OCI-LY7 (cell line): ENCODE results near the gene WDR19. TPM values are rescaled to one million over a fixed set of nuclear protein-coding genes. Genes with fewer than 3 reads are reported as not detected.
"Not testable (repeated sequence)": the region's sequence is repeated elsewhere in the genome, so short reads cannot be mapped to it uniquely, and the experiment has no call there.

Experiments
- BruUV-seq: library from RNA; stranded (reverse); fragments of 400-500 nt; replicated peaks from 2 replicates; lab custom pipeline; 2021; lab: Mats Ljungman, UMichigan
- CTCF ChIA-PET: fragments of 300-600 bp; sonication (Branson Sonifier 250); formaldehyde crosslinking; loops from one replicate; lab custom pipeline; 2022; ENCODE audit warnings: antibody characterized with exemption; ENCODE audit not compliant: unreplicated experiment; lab: Charles Lee
- POLR2A ChIA-PET: fragments of 300-600 bp; sonication (Branson Sonifier 250); formaldehyde crosslinking; loops from one replicate; lab custom pipeline; 2022; ENCODE audit warnings: antibody characterized with exemption; lab: Charles Lee
- DNase-seq: peaks from one replicate; pipeline ENCODE4 v3.0.0-alpha.2; 2015; ENCODE audit warnings: low spot score
- H2AFZ ChIP-seq: fragments of 200-600 bp; sonication (generic), shearing (Covaris generic); 2 replicates; pipeline ENCODE4 v1.6.1; 2014; ENCODE audit warnings: mild to moderate bottlenecking, antibody characterized with exemption, low read length, moderate library complexity
- H3K27ac ChIP-seq: fragments of 200-600 bp; sonication (generic); 2 replicates; pipeline ENCODE4 v1.5.1; 2014; ENCODE audit warnings: mixed run types, low read depth, mild to moderate bottlenecking, moderate library complexity, low read length, inconsistent platforms; ENCODE audit not compliant: poor library complexity, severe bottlenecking
- H3K36me3 ChIP-seq: fragments of 200-600 bp; sonication (generic); 2 replicates; pipeline ENCODE4 v1.6.1; 2014; ENCODE audit warnings: mild to moderate bottlenecking, antibody characterized with exemption, low read length, moderate library complexity, mixed read lengths; ENCODE audit not compliant: insufficient read depth
- H3K4me1 ChIP-seq: fragments of 200-600 bp; sonication (generic); 2 replicates; pipeline ENCODE4 v1.5.1; 2014; ENCODE audit warnings: mild to moderate bottlenecking, low read length; ENCODE audit not compliant: insufficient read depth, poor library complexity, severe bottlenecking
- H3K4me2 ChIP-seq: fragments of 200-600 bp; sonication (generic); 2 replicates; pipeline ENCODE4 v1.6.1; 2014; ENCODE audit warnings: mild to moderate bottlenecking, low read length
- H3K4me3 ChIP-seq: fragments of 200-600 bp; sonication (generic); 2 replicates; pipeline ENCODE4 v1.5.1; 2014; ENCODE audit warnings: mild to moderate bottlenecking, low read depth, low read length; ENCODE audit not compliant: poor library complexity, severe bottlenecking
- H3K79me2 ChIP-seq: fragments of 200-600 bp; sonication (generic); 2 replicates; pipeline ENCODE4 v1.6.1; 2016; ENCODE audit warnings: low read depth, mild to moderate bottlenecking, low read length, moderate library complexity, mixed read lengths; ENCODE audit not compliant: insufficient read depth
- H3K9me2 ChIP-seq: fragments of 200-600 bp; sonication (generic); 2 replicates; pipeline ENCODE4 v1.6.1; 2016; ENCODE audit warnings: mild to moderate bottlenecking, low read length, mixed read lengths; ENCODE audit not compliant: insufficient read depth
- H3K9me3 ChIP-seq: fragments of 200-600 bp; sonication (generic); 2 replicates; pipeline ENCODE4 v1.6.1; 2014; ENCODE audit warnings: mild to moderate bottlenecking, mixed run types, low read length, mixed read lengths
- H4K20me1 ChIP-seq: fragments of 200-600 bp; sonication (generic); 2 replicates; pipeline ENCODE4 v1.6.1; 2014; ENCODE audit warnings: mild to moderate bottlenecking, antibody characterized with exemption, low read length, moderate library complexity, mixed read lengths; ENCODE audit not compliant: insufficient read depth
- CTCF ChIP-seq: fragments of 200-600 bp; sonication (generic); conservative IDR thresholded peaks from 2 replicates; pipeline ENCODE4 v1.5.1; 2014; ENCODE audit warnings: mild to moderate bottlenecking, antibody characterized with exemption, low read length, moderate library complexity, mixed read lengths
- EZH2phosphoT487 ChIP-seq: fragments of 200-600 bp; sonication (generic); IDR thresholded peaks from 2 replicates; pipeline ENCODE4 v1.6.1; 2018; ENCODE audit warnings: low read depth, borderline replicate concordance, mild to moderate bottlenecking, mixed run types, antibody characterized with exemption, low read length, moderate library complexity, mixed read lengths
- intact Hi-C: fragments of 100-400 bp; cut with micrococcal nuclease; formaldehyde crosslinking; loops from one replicate; pipeline ENCODE4 v1.10.0; 2022; ENCODE audit not compliant: unreplicated experiment
- total RNA-seq, 2 experiments: library from RNA; depleted of rRNA in 1 of 2; stranded (reverse); fragments of >200 nt in 1 of 2; shearing (Covaris generic) in 1 of 2; gene quantifications; 2 replicates each; pipeline ENCODE4 v1.2.3, GENCODE V29; 2014 to 2022

WDR19 gene
- total RNA-seq, 2 experiments from 2014 or later: 41.2 to 47.5 TPM

DNA sequence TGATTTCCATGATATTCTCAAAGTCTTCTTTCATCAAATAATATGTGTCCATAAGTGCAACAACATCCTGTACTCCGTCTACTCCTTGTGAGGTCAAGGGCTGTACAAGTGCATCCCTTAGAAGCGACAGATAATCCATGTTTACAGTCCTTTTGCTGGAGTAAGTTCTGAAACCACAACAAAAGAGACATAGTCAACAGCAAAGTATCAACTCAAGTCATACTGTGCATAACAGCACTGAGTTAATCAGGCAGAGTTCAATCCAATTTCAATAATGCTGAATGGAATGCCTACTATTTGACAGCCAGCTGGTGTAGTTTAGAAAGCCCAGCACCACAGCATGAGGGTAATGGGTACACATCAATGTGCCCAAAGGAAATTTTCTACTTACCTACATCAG lies 109.4 kb downstream of the WDR19 start:
- H3K4me2 ChIP-seq: no peak overlapping the region
- ChIA-PET CTCF (no interaction called here), POLR2A (no interaction called here)
- BruUV-seq: no TSS peak
- no peaks in the 10 kb centered on the region for H3K79me2 ChIP-seq
- TF ChIP-seq CTCF (no peak), EZH2phosphoT487 (no peak)
- H3K9me3 ChIP-seq: no peaks in the 10 kb centered on the region
- H3K4me3 ChIP-seq: no peak overlapping the region
- DNase-seq: no peak
- no peaks in the 10 kb centered on the region for H3K4me1 ChIP-seq
- no peak overlapping the region for H2AFZ ChIP-seq
- intact Hi-C loops: no loop called here
- H3K36me3 ChIP-seq: peaks cover 90% of the 10 kb centered on the region
- no peaks in the 10 kb centered on the region for H4K20me1 ChIP-seq
- no peak overlapping the region for H3K27ac ChIP-seq
- H3K9me2 ChIP-seq: no peaks in the 10 kb centered on the region

DNA sequence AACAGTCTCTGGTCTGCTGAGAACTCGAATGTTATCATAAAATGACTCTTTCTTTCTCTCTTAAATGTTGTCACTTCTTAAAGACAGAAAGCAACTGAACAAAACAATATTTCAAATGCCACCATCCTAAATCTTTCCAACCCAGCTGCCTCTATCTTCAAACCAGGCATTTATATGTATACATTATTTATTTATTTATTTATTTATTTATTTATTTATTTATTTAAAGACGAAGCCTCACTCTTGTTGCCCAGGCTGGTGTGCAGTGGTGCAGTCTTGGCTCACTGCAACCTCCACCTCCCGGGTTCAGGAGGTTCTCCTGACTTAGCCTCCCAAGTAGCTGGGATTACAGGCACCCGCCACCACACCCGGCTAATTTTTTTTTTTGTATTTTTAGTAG lies 110.1 kb downstream of the WDR19 start:
- POLR2A ChIA-PET: interaction anchor here (0.7 kb wide), 2 partner anchors 120 to 157 kb away, joined by 3 read pairs; no protein-coding TSS in a partner anchor
- H3K9me3 ChIP-seq, H3K4me3 ChIP-seq, DNase-seq, H2AFZ ChIP-seq, H3K9me2 ChIP-seq, H4K20me1 ChIP-seq, H3K79me2 ChIP-seq, H3K4me2 ChIP-seq, H3K4me1 ChIP-seq, CTCF ChIA-PET, intact Hi-C loops, BruUV-seq, H3K27ac ChIP-seq: not testable (repeated sequence)
- H3K36me3 ChIP-seq: peaks cover 85% of the 10 kb centered on the region

DNA sequence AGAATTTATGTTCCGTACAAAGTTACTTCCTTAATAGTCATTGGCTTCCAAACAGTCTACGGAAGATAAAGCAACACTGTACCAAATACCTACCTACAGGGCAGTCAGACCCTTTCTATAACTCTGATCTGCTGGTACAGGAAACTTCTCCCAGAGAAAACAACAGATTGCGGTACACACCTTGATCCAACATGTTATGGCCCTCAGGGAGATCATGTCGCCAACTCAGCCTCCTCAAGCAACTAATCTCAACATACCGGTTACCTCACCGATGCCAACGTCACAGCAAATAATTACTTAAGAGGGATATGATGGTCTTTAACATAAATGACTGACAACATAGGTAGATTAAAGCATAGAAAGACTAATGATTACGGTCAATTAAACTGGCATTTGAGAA lies 113.5 kb downstream of the WDR19 start:
- H3K9me3 ChIP-seq: no peaks in the 10 kb centered on the region
- no peaks in the 10 kb centered on the region for H4K20me1 ChIP-seq
- H2AFZ ChIP-seq: no peak overlapping the region
- no peaks in the 10 kb centered on the region for H3K4me1 ChIP-seq
- no TSS peak for BruUV-seq
- H3K27ac ChIP-seq: no peak overlapping the region
- TF ChIP-seq EZH2phosphoT487: no peak
- TF ChIP-seq CTCF: no peak
- peaks cover 83% of the 10 kb centered on the region for H3K36me3 ChIP-seq
- no peak for DNase-seq
- no peaks in the 10 kb centered on the region for H3K9me2 ChIP-seq
- H3K4me2 ChIP-seq: no peak overlapping the region
- intact Hi-C loops: no loop called here
- H3K4me3 ChIP-seq: no peak overlapping the region
- ChIA-PET POLR2A (no interaction called here), CTCF (no interaction called here)
- H3K79me2 ChIP-seq: no peaks in the 10 kb centered on the region
